NCI-H446 treated with DMSO at 0.1 percent for 48 hours (cell line): Measurements from ENCODE around the gene C6orf89.

Source experiments
- DNase-seq: peaks from one replicate; lab custom pipeline; 2025; lab: John Stamatoyannopoulos, UW

The C6orf89 gene

DNA sequence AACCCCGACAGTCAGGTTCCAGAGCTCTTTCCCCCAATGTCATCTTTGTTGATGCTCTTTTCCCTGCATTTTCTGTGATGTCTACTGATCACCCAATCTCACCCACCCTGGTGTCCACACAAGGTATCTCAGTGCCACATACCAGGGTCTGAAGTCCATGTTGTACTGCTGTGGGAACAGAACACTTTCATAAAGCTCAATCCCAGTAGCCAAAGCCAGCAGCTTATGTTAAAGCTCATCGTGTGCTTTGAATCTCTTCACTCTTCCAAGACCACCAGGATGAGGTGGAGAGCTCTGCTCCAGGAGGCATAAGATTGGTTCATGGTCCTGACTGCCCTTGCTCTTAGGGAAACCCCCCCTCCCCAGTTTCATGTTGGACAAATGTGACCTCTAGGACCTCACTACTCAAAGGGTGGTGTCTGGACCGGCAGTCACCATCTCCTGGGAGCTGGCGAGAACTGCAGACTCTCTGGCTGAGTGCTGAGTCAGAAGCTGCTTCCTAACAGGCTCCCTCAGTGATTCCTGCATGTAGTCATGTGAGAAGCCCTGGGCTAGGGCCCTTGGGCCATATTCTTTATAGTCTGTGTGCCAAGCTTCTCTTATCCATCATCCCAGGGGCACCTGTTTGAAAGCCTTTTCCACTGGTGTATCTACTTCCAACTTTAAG is 33.1 kb upstream of the C6orf89 start:
- no peak for DNase-seq

DNA sequence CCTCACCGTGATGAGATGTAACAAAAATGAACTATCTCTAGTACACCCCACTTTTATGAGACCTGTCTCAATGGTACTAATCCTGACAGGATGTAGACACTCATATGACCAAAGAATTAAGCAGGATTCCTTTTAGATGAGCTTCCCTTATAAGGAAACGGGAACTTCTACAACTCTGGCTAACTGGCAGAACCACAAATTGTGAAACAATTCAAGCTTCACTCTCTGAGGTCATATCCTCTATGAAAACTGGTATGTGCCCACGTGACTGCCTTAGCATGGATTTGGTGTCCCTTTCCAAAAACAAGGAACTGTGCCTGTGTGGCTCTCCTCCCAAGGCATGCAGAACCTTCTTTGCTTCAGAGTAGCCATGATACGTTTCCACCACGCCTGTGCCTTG is 32.4 kb upstream of the C6orf89 start:
- DNase-seq, result no peak

DNA sequence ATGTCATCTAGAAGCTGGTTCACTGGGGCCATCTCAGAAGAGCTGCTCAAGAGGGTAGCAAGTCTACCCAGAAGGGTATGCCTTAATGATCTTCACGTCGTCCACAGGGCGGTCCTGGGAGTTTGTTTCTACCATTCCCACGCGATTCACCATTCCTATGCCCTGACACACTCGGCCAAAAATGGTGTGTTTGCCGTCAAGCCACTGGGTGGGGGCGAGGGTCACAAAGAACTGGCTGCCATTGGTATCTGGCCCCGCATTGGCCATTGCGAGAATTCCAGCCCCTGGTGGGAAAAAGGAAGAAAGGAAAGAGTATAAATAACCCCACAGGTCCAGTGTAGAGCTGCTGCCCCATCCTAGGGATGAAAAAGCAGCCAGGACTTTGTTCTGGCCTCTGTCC is 30.0 kb upstream of the C6orf89 start:
- DNase-seq, result no peak

DNA sequence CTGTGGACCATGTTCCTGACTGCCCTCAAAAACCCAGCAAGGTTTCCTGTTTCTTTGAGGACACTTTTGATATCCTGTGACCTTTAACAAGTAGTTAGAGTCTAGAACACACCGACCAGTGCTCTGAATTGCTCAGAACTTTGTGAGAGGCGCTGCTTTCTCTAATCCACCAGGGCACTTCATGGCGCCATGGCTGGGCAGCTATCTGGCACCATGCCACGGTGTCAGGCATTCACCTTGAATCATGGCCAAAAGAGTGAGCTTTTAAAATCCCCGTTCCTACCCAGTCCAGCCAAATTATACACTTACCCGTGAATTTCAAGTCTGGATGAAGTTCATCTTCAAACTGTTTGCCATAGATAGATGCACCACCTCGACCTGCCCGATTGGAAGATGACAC is 29.5 kb upstream of the C6orf89 start:
- DNase-seq, result no peak

DNA sequence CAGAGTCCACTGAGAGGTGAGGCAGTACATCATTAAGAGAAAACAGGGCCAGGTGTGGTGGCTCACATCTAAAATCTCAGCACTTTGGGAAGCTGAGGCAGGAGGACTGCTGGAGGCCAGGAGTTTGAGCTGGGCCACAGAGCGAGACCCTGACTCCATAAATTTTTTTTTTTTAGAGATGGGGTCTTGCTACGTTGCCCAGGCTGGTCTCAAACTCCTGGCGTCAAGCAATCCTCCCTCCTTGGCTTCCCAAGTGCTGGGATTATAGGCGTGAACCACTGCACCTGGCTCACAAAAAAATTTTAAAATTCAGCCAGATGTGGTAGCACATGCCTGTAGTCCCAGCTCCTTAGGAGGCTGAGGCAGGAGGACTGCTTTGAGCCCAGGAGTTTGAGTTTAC is 28.4 kb upstream of the C6orf89 start:
- DNase-seq, result no peak

DNA sequence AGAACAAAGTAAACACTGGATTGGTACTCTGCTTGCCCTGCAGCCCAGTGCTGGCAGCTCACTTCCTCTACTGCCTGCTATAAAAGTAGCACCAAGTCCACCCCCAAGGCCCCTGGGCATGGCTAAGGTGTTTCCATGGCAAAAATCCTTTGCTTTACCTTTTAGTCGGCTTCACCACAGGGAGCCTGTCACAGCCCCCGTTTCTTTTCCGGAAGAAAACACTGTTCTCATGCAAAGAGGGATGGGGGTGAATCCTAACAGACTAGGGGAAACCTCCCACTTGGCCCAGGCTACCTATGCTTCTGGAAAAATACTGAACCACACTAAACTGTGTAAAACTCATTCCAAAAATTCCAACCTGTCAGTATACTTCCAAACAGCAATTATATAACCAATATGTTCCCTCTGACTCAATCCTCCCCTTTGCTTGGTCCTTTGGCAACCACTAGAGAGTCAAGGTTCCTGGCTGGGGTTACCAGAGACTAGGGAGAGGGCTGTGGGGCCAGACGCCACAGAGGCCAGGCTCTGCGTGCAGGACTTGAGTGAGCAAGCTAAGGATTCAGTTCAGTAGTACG is 27.3 kb upstream of the C6orf89 start:
- DNase-seq, result no peak

DNA sequence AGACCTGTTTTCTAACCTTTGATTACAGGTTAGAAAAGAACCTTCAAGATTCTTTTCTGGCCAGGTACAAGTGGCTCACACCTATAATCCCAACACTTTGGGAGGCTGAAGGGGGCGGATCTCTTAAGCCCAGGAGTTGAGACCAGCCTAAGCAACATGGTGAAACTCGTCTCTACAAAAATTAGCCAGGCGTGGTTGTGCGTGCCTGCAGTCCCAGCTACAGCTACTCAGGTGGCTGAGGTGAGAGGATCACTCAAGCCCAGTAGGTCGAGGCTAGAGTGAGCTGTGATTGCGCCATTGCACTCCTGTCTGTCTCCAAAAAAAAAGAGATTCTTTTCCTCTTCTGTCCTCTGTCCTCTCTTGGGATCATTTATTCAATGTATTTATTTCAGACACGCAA is 25.6 kb upstream of the C6orf89 start:
- no peak for DNase-seq

DNA sequence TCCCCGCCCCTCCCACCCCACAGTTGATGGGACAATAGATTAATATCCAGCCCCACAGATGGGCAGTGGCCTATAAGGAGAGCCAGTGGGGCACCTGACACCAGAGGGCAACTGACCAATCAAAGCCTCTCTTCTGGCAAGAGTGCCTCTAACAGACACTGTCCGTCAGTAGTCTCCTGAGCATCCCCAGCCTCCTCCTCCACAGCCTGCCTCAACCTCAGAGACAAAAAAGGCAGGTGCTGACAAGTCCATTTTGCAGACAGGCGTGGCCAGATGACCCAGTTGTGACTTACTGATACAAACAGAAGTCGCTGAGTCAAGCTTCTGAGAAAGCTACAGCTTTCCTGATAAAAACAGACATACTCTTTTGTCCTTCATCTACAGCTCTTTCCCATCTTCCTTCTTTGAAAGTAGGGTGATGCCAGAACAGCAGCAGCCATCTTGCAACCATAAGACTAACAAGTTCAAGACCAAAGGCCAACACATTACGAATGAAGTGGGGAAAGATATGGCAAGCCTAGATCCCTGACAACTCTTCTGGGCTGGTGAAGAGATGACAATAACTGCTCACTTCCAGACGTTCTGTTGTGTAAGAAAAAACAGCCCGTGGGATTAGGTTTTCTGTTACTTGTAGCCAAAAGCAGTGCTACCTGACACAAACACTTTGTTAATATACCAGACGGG is 23.4 kb upstream of the C6orf89 start:
- DNase-seq, result no peak

DNA sequence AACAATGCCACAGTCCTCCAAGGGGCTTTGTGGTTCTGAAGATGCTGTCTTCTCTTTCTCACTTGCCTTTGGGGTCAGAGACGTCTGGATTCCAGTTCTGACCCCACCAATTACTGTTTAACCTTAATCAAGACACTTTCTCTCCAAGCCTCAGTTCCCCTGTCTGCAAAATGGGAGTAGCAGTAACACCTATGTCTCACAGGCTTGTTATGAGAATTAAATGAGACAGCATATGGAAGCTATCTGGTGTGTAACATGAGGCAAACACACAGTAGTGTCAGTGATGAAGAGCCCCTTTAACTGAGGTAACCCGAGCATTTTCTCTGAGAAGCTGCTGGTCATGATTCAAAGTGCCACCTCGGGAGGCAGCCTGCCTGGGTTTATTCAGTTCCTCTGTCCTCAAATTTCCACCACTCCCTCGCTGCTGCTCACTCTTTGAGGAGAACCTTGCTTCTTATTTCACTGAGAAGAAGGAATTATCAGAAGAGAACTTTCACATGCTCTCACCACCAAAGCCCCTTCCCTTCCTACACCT is 22.8 kb upstream of the C6orf89 start:
- no peak for DNase-seq

DNA sequence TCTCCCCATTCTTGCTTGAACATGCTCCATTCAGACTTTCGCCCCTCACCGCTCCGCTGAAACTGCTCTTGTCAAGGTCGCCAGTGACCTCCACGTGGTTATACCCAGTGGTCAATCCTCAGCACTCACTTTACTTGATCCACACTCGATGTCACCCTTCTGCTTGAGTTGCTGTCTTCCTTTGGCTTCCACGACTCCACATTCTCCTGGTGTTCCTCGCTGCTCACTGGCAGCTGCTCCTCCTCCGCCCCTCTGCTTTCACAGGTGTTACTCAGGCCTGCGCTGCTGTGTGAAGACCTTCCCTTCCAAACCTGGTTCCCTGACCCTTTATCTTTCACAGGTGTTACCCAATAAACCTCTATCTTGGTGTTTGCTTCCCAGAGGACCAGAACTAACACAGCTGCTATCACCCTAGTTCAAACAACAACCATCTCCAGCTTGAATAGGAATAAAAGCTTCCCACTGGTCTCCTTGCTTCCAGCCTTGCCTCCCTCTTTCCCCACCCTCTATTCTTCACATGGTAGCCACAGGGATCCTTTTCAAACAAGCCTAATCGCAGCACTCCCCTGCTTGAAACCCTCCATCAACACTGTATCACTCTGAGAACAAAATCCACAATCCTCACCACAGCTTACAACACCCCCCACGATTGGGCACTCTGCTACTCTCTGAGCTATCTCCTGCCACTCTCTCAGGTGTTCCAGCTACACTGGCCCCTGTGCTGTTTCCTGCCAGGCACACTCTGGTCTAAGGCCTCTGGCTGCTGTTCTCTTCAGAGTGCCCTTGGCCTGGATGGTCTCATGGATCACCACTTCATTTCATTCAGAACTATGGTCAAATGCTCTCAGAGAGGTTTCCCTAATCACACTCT is 21.8 kb upstream of the C6orf89 start:
- DNase-seq, result no peak

DNA sequence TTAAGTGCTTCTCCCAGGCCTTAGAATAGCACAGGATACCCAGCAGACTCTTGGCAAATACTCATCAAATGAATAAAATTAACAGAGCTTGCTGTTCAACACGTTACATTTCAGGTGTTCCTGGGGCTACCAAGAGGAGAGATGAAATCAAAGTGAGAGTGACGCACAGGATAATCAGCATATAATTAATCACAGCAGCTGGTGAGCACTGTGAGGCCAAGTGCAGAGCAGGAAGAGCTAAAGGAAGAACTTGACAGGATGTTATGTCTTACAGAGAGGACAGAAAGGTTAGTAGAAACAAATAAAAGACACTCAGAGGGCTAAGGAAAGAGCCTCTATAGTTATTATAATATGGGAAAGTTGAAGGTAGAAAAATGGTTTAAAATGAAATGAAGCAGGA is 19.9 kb upstream of the C6orf89 start:
- no peak for DNase-seq

DNA sequence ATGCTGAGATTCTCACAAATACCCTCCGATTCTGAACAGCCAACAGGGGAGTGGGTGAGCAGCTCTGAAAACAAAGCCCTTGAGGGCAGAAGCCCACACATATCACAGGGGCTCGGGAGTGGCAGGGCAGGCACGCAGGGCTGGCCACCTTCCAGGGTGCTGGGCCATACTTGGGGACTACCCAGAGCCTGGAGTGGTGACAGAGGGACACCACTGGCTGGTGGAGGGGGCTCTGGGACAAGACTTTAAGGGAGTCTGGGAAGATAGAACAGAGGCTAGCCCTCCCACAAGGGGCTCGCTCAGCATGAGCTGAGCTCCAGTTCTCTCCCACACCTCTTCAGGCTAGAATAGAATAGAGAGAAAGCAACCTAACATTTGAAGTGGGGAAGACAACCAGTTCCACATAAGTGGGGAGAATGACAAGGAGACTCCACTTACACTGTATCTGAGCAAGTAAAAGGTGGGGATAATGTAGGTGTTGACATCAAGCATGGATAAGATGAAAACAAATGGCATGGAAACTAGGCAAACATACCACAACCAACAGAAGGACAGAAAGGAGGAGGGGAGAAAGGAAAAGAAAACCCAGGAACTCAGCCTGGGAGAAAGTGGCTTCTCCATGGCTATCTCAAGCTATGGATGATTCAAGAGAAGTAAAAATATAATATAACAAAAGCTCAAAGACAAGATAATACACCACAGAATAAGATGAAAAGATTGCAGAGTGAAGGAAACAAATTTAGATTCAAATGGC is 18.1 kb upstream of the C6orf89 start:
- no peak for DNase-seq

DNA sequence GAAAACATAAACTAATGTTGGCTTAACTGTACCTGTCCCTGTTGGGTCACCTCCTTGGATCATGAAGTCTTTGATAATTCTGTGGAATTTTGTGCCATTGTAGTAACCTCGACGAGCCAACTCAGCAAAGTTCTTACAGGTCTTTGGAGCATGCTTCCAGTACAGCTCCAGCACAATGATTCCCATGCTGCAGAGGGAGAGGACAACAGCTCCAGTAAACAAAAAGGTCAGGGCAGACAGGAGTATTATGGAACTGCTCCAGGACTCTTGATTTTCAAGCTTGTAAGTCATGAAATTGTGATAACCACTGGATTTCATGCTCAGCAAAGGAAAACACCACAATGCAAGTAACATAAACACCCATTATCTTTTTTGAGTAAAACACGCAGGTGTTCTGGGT is 14.1 kb upstream of the C6orf89 start:
- DNase-seq, result no peak

DNA sequence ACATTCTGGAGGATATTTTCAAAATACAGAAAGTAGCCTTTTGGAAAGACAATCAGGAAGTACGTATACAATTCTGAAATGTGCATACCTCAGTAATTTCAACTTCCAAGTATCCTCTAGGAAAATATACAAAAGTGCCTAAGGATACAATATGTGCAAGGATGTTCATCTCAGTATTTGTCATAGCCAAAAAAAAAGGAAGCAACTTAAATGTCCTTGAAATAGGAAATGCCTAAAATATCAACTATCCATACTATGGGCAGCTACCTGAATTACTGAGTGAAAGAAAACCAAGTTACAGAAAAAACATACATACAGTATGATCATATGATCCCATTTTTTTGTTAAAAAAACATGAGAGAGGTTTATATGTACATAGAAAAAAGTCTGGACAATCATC is 12.6 kb upstream of the C6orf89 start:
- DNase-seq, result no peak

DNA sequence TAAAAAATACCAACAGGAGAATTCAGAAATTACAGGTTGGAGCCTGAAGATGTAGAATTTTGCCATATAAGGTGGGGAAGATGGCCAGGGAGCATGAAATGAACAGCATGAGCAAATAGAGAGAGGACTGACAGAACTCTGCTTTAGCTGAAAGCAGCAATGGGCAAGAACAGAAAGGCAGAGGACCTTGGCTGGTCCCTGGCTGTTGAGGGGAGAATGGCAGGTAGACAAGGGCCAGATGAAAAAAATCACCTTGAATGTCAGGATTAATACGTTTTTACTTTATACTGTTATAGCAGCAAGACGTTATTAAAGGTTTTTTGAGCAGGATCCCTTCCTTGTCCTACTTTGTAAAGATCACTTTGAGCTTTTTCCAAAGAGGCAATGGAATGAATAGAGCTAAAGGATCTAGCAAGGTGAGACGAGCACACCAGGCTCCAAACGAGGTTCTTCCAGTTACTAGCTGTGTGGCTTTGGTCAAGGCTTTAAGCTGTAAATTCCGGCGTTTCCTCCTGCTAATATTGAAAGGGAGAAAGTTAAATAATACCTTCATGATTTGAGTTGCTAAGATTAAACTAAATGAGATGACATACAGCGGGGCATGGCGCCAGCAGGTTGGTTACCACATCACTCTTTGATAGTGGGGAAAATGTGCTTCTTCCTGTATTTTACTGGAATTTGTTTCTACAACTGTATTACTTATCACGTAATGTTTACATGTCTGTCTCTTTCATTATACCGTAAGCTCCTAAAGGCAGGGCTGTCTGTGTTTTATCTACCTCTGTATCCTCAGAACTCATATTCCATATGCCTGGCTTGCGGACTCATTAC is 11.9 kb upstream of the C6orf89 start:
- no peak for DNase-seq

DNA sequence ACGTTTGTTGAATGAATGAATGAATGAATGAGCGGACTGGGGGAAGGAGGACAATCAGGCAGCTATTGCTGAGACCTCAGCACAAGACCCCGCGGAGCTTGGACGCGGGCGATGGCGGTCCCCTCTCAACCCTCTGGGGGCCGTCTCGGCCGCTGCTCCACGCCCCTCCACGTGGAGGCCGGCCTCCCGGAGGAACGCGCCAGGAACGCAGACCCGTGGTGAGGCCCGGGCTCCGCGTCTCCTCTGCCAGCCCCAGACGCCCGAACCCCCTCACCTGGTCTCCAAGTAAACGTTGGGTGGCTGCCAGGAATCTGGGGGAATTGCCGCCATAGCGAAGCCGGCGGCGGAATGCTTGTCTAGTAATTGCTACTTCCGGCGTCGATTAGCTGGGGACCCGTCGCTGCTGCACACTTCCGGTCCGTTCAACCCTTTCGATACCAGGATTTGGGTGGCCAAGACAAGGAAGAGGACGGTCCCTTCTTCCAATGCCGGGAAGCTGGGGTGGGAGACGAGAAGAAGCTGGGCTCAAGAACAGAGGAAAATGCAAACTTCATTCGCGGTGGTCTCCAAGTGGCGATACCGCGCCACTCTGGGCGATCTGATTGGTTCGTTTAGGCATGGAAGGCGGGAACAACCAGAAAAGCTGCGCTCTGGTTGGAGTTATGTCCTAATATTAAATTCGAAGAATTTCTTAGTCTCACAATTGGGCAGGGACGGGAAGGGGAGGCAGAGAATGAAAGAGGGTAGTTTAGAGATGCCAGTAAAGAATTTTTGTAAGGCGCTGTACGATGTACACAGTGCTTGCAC is 11.1 kb upstream of the C6orf89 start, which contains the start of gene PPIL1:
Gene PPIL1 (minus strand): TSS at position 361 of the 807 bp plus-strand sequence. CDS start 31 bp downstream, at position 330.
- peak; percentile 96 for DNase-seq

DNA sequence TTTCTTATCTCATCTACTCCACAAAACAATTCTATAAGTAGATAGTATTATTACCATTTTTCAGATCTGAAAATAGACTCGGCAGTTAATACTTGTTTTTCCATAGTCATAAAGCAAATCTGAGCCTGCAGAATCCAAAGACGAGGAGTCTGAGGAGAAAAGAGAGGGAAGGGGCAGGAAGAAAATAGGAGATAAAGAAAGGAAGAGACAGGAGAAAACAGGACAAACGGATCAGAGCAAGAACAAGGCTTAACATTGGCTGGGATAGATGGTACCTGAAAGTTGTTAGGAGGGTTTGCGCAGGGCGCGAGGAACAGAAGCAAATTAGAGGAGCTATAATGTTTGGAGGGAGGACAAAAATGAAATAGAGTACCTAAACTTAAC is 10.5 kb upstream of the C6orf89 start:
- DNase-seq, result no peak

DNA sequence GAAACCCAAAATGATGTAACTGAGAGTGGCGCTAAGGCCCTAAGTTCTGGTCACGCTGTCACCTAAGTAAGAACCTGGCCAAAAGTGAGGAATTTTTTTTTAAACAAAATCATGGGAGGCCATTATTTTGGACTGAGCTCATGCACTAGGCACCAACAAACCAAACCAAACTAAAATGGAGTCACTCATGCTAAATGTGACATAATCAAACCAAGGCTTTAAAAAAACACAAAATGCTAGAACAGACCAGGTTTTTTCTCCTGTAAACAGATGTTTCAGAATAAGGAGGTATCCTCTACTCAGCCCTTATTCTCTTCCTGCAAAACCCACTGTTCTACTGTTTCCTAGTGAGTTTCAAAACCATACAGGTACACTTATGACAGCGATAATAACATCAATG is 1.1 kb upstream of the C6orf89 start:
- no peak for DNase-seq

DNA sequence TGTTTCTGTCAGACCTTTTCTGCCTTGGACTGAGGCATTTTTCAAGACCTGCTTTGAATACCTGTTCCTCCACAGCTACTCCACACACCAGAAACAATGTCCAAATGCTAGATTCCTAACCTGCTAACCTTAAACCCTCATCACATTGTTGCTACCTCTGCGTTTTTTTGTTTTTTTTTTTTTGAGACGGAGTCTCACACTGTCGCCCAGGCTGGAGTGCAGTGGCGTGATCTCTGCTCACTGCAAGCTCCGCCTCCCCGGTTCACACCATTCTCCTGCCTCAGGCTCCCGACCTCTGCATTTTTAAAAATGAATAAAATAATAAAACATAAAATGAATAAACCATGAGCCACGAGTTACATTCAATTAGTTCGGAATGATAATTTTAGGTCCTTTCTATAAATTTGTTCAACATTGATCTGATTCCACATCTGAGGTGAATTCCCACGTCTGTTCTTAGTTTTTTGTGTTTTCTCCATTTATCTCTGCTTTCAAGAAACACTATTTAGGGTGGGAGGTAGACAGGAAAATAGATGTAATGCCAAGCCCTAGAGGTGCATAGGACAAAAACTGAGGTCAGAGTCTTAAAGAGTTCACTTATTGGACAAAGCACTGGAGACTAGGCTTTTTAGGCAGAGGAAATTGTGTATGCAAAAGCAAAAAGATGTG is 1.3 kb downstream of the C6orf89 start:
- no peak for DNase-seq
